Hepatocyte (in vitro differentiated cells): ENCODE data around the gene CUL1.

ENCODE experiments used
- CTCF ChIP-seq: fragments of 200-600 bp; sonication (generic); IDR thresholded peaks from 2 replicates; pipeline ENCODE4 v1.5.1; 2016; ENCODE audit warnings: antibody characterized with exemption, mild to moderate bottlenecking; ENCODE audit not compliant: poor library complexity
- EZH2 ChIP-seq: fragments of 200-600 bp; sonication (generic); IDR thresholded peaks from 2 replicates; pipeline ENCODE4 v1.6.1; 2016; ENCODE audit warnings: antibody characterized with exemption, mild to moderate bottlenecking, borderline replicate concordance
- EZH2phosphoT487 ChIP-seq: fragments of 200-600 bp; sonication (generic); IDR thresholded peaks from one replicate; pipeline ENCODE4 v1.6.1; 2018; ENCODE audit warnings: antibody characterized with exemption, mild to moderate bottlenecking, low read depth, moderate library complexity; ENCODE audit not compliant: unreplicated experiment, severe bottlenecking

GRCh38 chr7:148821422-148821821, 122.7 kb downstream of the CUL1 start:
- TF ChIP-seq CTCF (no peak), EZH2phosphoT487 (no peak), EZH2 (no peak)
